ENCODE data around the gene SNIP1.

SNIP1 gene

GRCh38 chr1:37486680-37487618, 67.1 kb downstream of the SNIP1 start:
- peak; percentile 84 for DNase-seq
- Mint-ChIP-seq H3K36me3 (peaks cover 21% of the 10 kb centered on the region), H3K9me3 (no peaks in the 10 kb centered on the region), H3K4me1 (peaks cover 14% of the 10 kb centered on the region), H3K27ac (peak overlapping the region; percentile 1), H3K27me3 (no peaks in the 10 kb centered on the region), H3K4me3 (no peak overlapping the region)
- CTCF ChIA-PET, result interaction anchor here (0.7 to 8.3 kb wide), 20 partner anchors 8 to 1326 kb away, joined by 3 to 261 read pairs (median 6); partner anchors contain the start of genes DNALI1, MEAF6 and ZC3H12A

DNA sequence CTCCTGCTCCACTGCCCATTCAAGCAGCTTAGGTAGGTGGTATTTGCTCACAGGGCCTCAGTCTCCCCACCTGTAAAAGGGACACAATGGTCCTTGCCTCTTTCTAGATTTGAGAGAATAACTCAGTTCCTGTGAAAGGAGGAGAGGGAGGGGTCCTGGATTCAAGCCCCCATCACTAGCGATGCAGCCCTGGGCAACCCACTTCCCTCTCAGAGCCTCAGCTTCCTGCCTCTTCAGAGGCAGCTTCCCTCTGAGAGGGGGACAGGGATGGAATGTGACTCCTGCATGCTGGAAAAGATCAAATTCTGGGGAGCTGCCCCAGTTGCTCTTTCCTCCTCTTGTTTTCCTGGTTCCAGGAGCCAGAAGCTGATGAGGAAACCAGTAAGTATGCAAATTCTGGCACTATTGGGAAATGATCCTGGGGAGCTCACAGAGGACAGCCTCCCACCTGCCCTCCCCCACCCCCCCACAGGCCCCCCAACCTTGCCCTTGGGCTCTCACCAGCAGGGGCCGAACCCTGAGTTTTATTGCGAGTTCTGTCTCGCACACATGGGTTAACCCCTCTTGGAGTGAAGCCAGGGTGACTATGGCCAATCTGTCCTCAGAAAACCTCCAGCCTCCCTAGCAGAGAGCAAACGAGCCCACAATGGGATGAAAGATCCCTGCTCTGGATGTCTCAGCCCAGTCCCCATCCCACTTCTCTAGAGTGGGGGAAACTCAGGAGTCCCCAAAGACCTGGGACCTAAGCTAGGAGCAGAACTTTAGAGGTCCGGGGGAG, 68.0 kb downstream of the SNIP1 start:
- H3K27me3 Mint-ChIP-seq, result no peaks in the 10 kb centered on the region
- no peak for DNase-seq
- no peak overlapping the region for H3K27ac Mint-ChIP-seq
- no peak overlapping the region for H3K4me3 Mint-ChIP-seq
- peaks cover 29% of the 10 kb centered on the region for H3K36me3 Mint-ChIP-seq
- no peaks in the 10 kb centered on the region for H3K9me3 Mint-ChIP-seq
- CTCF ChIA-PET, result interaction anchor here (0.5 to 8.3 kb wide), 11 partner anchors 7 to 117 kb away, joined by 3 to 261 read pairs (median 17); partner anchors contain the start of genes DNALI1, MEAF6 and ZC3H12A
- H3K4me1 Mint-ChIP-seq, result peaks cover 22% of the 10 kb centered on the region
